HG02678 (cell line): ENCODE measurements around the gene CSH1.
A peak's percentile ranks its signal among the peaks of the same experiment; 100 is the strongest.
"Not testable (repeated sequence)": the region's sequence is repeated elsewhere in the genome, so short reads cannot be mapped to it uniquely, and the experiment has no call there.

Experiments used
- ATAC-seq: cut with Tn5 transposase; IDR thresholded peaks from one replicate; pipeline ENCODE4 v1.9.1; 2021; ENCODE audit warnings: mild to moderate bottlenecking, moderate library complexity; ENCODE audit not compliant: unreplicated experiment

The CSH1 gene

DNA sequence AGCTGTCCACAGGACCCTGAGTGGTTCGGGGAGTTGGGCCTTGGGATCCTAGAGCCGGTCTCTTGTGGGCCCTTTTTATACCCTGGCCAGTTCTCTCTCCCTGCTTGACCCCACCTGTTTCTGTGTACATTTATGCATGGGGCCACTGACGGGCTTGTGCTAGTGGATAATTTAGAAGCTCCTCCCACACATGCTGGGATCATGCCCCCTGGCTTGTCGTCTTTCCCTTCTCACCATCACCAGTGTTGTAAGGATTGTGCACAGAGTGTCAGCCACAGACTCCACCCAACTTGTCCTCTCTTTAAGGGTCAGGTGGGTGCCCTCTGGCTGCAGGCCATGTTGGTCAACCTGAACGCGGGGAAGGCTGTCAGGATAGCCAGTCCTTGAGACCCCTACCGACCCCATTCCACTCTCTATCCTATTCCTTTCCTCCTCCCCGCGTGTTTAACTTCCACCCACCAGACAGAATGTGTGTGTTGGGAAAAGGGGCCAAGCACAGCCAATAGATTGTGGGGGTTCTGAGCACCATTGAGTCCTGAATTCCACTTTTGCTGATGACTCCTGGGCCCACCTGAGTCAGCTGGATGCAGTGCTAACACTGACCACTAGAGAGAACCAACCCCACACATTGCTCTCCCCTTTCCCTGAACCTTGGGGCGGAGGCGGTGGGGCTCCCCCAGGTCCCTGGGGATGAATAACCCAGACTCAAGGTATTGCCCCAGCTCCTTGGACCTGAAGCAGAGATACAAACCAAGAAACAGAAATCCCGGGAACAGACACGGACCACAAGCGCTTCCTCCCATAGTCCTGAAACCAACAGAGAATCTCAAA lies at the start of gene CSH1:
TSS of gene CSH1 (minus strand) at position 51 of the 831 bp plus-strand sequence. CDS start 63 bp downstream, outside the sequence.
- ATAC-seq, result not testable (repeated sequence)

- peak; percentile 28 for ATAC-seq
These were observed 49.5 kb upstream of the CSH1 start for GRCh38 chr17:63945784-63946439.

DNA sequence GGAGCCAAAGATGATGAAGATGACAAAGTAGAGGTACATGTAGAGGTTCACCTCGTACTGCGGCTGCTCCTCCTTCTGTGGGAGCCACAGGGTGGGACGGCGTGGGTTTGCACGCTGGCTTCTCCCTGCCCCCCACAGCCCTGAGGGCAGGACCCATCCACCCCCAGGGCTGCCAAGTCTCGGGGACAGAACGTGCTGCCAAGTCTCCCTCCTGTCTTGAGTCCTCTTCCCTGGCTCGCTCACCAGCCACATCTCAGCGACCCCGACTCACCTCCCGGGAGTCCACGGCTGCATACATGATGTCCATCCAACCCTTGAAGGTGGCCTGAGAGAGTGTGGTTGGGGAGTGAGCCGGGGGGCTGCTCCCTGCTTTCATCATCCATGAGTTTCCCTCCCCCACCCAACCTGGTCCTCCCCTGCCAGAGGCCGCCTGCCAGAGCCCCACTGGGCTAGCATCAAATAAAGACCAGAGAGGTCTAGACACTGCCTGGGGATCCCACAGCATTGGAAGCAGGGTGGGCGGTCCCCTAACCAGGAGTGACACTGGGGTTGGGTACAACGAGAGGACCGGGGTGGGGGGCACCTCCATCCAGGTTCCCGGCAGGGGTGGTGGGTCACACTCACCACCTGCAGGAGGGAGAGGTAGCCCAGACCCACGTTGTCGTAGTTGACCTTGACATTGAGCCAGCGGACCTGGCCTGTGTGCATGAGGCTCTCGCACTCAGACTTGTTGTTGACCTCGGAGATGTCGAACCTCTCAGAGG lies 48.5 kb upstream of the CSH1 start:
- ATAC-seq, result no peak

DNA sequence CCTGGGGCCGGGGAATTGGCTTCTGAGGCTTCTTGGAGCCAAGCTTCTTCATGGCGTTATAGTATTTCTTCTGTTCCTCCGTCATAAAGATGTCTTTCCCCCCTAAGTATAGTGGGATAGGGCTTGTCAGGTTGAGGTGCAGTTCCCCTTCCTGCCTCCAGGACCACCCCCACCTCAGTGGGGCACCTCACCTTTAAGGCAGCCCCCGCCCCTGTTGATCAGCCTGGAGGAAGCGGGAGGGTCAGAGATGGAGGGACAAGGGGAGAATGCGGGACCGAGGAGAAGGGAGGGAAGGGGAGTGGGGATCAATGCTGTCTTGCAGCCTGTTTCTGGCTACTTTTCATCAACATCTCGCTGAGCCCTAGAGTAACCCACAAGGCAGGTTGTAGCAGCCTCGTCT lies 47.4 kb upstream of the CSH1 start:
- ATAC-seq, result no peak

DNA sequence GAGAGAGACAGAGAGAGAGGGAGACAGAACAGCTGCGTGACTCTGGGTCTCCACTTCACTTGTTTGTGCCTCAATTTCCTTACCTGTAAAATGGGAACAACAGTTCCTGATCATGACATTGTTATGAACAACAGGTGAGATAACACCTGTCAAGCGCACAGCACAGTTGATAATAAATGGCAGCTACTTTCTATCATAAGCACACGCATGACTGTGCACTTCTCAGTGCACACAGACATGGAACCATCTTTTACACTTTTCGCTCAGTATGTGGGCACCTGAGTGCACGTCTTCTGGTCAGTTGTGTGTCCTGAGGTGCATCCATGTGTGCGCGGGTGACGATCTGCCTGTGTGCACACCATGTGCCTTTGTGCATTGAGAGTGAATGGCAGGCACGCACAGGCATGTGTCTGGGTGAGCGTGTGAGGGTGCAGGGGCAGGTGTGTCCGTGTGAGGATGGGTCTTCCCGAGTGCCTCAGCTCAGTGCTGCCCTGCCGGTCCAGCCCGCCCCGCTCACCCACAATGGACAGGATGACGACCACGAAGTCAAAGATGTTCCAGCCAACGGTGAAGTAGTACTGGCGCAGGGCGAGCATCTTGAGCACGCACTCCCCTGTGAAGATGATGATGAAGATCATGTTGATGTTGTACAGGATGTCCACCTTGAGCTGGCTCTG lies 46.1 kb upstream of the CSH1 start:
- ATAC-seq, result no peak

GRCh38 chr17:63941751-63942150 lies 45.4 kb upstream of the CSH1 start:
- no peak for ATAC-seq

GRCh38 chr17:63941162-63941561 lies 44.8 kb upstream of the CSH1 start:
- no peak for ATAC-seq

GRCh38 chr17:63940584-63940983 lies 44.2 kb upstream of the CSH1 start:
- no peak for ATAC-seq

- ATAC-seq, result no peak
These were observed 43.5 kb upstream of the CSH1 start for GRCh38 chr17:63939884-63940283.

GRCh38 chr17:63939401-63939800 lies 43.0 kb upstream of the CSH1 start:
- ATAC-seq, result no peak

DNA sequence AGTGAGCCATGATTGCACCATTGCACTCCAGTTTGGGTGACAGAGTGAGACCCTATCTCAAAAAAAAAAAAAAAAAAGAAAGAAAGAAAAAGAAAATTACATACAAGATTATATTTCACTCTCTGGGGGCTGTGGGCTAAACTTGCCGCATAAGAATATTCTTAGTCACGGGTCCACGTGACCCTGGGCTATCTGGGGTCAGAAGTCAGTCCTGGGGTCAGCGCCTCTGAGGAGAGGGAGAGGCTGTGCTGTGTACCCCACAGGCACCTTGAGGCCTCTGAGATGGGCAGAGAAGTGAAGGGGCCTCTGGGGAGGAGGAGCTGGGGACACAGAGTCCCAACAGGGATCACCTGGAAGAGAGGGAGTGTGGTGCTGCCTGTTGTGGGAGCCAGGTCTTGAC lies 41.5 kb upstream of the CSH1 start:
- ATAC-seq, result no peak

GRCh38 chr17:63937319-63937718 lies 40.9 kb upstream of the CSH1 start:
- no peak for ATAC-seq

DNA sequence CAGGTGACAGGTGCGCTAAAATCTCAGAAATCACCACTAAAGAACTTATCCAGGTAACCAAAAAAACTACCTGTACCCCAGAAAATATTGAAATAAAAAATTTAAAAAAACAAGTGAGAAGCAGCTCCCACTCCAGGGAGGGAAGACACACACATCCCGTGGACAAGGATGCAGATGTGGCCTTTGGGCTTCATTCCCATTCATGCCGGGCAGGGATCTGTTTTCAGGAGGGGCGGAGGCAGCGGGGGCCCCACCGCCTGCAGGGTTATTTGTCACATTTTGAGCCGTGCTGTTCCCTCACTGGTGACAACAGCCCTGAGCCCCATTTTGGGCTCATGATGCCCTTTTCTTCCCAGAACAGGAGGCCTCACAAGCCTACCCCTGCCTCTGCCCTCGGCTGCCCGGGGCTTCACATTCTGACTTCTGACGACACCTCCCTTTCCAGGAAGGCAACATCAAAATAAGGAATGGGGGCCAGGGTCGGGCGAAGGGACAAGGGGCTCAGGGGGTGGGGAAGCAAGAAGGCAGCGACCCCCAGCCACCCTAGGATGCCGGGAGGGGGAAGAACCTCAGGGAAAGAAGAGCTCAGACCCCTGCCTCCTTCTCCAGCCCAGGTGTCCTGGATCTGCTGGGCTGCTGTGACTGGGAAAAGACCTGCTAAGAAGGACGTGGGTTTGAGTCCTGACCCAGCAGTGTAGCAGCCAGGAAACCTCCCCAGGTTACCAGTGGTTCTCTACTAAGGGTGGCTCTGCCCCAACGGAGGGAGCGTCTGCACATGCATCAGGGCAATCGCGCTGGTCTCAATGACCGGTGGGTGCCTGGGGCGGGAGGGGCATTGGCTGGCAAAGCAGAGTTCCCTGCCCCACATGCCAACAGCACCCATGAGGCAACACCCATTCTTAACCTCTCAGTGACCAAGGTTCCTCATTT lies 38.1 kb upstream of the CSH1 start:
- ATAC-seq, result no peak

- no peak for ATAC-seq
These were observed 37.2 kb upstream of the CSH1 start for GRCh38 chr17:63933598-63933997.

DNA sequence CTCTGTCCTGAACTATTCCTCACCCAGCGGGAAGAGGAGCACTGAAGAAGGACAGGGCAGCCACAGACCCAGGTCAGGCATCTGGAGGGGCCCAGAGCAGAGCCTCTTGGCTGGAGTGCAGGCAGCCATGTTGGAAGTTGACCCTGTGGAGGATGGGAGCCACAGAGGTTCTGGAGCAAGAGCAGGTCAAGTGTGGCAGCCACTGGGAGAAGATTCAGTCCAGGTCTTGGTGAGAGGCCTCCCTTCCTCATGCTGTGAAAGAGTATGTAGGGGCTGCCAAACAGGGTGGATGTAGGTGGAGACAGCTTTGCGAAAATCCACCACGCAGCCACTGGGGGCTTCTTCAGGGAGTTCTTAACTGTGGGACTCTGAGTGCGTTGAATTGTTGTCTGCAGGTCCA lies 36.3 kb upstream of the CSH1 start:
- ATAC-seq, result no peak

DNA sequence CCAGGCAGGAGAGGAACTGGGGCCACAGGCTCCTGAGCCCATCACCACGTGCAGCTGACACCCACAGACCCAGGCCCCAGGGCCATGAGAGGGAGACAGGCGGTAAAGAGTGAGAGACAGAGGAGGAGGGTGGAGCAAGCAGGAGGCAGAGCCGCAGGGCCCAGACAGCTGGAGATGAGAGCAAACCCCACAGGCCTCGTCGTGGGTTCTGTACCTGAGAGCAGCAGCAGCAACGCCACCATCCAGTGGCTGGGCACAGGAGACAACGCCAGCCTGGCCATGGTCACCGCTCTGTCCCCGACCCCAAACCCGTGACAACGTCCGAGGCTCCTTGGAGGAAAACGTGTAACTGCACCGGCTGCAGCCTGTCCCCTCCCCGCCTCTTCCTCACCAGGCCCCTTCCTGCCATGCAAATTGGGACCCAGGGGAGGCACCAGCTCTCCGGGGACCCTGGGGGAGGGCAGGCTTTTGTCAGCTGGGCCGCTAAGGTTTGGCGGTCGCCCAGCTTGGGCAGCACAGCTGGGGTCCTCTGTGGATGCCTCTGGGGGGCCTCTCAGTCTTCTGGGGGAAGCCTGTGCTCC lies 35.7 kb upstream of the CSH1 start, which contains the start of gene CD79B:
TSS of gene CD79B (minus strand) at position 351 of the 581 bp plus-strand sequence. CDS start at position 281, 70 bp downstream.
- peak; percentile 83 for ATAC-seq

GRCh38 chr17:63930951-63931575 lies 34.7 kb upstream of the CSH1 start:
- ATAC-seq, result peak; percentile 37

GRCh38 chr17:63929860-63930766 lies 33.7 kb upstream of the CSH1 start:
- no peak for ATAC-seq
